Spleen (tissue), 13 donors: ENCODE results near the gene RNF44. TPM values are rescaled to one million over a fixed set of nuclear protein-coding genes. Genes with fewer than 3 reads are reported as not detected.

Source experiments
- DNase-seq: peaks from one replicate; pipeline ENCODE4 v3.0.0-alpha.2; 2020
- H3K27ac ChIP-seq, 8 donors: fragments of 200-600 bp; sonication (generic) in 7 of 8; 1 replicate in 4 of 8; 2 replicates in 4 of 8; pipeline versions ENCODE4 v1.5.0 to v1.8.0; 2016 to 2021; ENCODE audit warnings: inconsistent platforms in 4 of 8, mild to moderate bottlenecking in 4 of 8, moderate library complexity in 1 of 8
- H3K27me3 ChIP-seq, 7 donors: fragments of 200-600 bp; sonication (generic) in 6 of 7; replicated peaks in 1 of 7; 1 replicate in 4 of 7; 2 replicates in 3 of 7; pipeline versions ENCODE4 v1.5.0 to v1.8.0; 2016 to 2021; ENCODE audit warnings: inconsistent platforms in 3 of 7, mild to moderate bottlenecking in 1 of 7
- H3K36me3 ChIP-seq, 6 donors: fragments of 200-600 bp; sonication (generic) in 5 of 6; 1 replicate in 4 of 6; 2 replicates in 2 of 6; pipeline versions ENCODE4 v1.5.0 to v1.8.0; 2016 to 2021; ENCODE audit warnings: inconsistent platforms in 2 of 6
- H3K4me1 ChIP-seq, 6 donors: fragments of 200-600 bp; sonication (generic) in 5 of 6; 1 replicate in 3 of 6; 2 replicates in 3 of 6; pipeline versions ENCODE4 v1.5.0 to v1.8.0; 2016 to 2021; ENCODE audit warnings: inconsistent platforms in 3 of 6
- H3K4me3 ChIP-seq, 8 donors: fragments of 200-600 bp; sonication (generic) in 7 of 8; 1 replicate in 4 of 8; 2 replicates in 4 of 8; pipeline versions ENCODE4 v1.5.0 to v1.8.0; 2016 to 2021; ENCODE audit warnings: inconsistent platforms in 4 of 8, mild to moderate bottlenecking in 4 of 8, moderate library complexity in 2 of 8
- H3K9me3 ChIP-seq, 8 donors: fragments of 200-600 bp; sonication (generic) in 7 of 8; 1 replicate in 4 of 8; 2 replicates in 4 of 8; pipeline versions ENCODE4 v1.5.0 to v1.8.0; 2016 to 2021; ENCODE audit warnings: inconsistent platforms in 4 of 8
- CTCF ChIP-seq, 11 experiments: fragments of 200-600 bp in 7 of 11; fragments of 450-650 bp in 4 of 11; sonication (generic) in 4 of 11; IDR thresholded peaks in 8 of 11; conservative IDR thresholded peaks in 3 of 11; 1 replicate in 7 of 11; 2 replicates in 4 of 11; pipeline versions ENCODE4 v1.4.0 to v1.8.0; 2016 to 2021; ENCODE audit warnings: antibody characterized with exemption in 11 of 11, inconsistent platforms in 4 of 11, mild to moderate bottlenecking in 1 of 11
- POLR2A ChIP-seq, 3 donors: fragments of 450-650 bp; IDR thresholded peaks; one replicate each; pipeline ENCODE4 v1.5.1; 2017; ENCODE audit warnings: antibody characterized with exemption in 3 of 3, mild to moderate bottlenecking in 1 of 3
- POLR2AphosphoS5 ChIP-seq, 3 donors: sonication (generic); formaldehyde crosslinking; IDR thresholded peaks; one replicate each; pipeline ENCODE4 v1.5.1; 2017; ENCODE audit warnings: antibody characterized with exemption in 3 of 3
- WGBS, 5 donors: extraction: QIAGEN DNeasy Blood & Tissue Kit in 3 of 5; methylation state at CpG; one replicate each; pipeline versions ENCODE4 v1.1.5 to v1.1.7; 2013 to 2018; 5-methylcytosine and 5-hydroxymethylcytosine counted together
- intact Hi-C: fragments of 100-400 bp; cut with DNase I; formaldehyde crosslinking; loops from one replicate; pipeline ENCODE4 v1.15.0; 2023; ENCODE audit warnings: low total_unique reads
- long read RNA-seq, 2 donors: transcript quantifications; one replicate each; lab custom pipeline, GENCODE V29; 2026
- polyA plus RNA-seq, 3 donors: library from polyadenylated mRNA; stranded (reverse); fragments of 200-250 nt; gene quantifications; one replicate each; pipeline ENCODE4 v1.2.1, GENCODE V29; 2013
- total RNA-seq, 7 donors: library from RNA; depleted of rRNA in 3 of 7; stranded (reverse); fragments of >200 nt in 3 of 7; fragmentation: NEBNext Ultra II Directional in 4 of 7; extraction: Animal tissue kit (Norgen Biotek cat#: 25700) in 4 of 7; gene quantifications; one replicate each; pipeline versions ENCODE4 v1.1.0 to v1.2.1, GENCODE V29; 2016 to 2021
- donor health status: healthy with polysubstance abuse.
- donor health status: DM: no; HTN: no; CAD: no; lungs with moderate emphysema.
- donor health status: DM: no; HTN: no; CAD: no.
- donor health status: Bipolar disorder and iron deficiency.
- donor health status: healthy.
- donor health status: DM: no; HTN: no; CAD: no.
- donor health status: DM: yes; HTN: yes; CAD: no.

Gene RNF44
- total RNA-seq = 100 to 1,000 TPM in 6 of 7 donors, 10 to 100 TPM in 1; 75.1 to 143 (median 121) TPM
- polyA plus RNA-seq = 10 to 100 TPM; 28.0 to 82.1 (median 44.4) TPM
- long read RNA-seq, donor 1, full-length matches to known transcripts = 5 of 5 reads
- long read RNA-seq, donor 1, partial matches to known transcripts = 0 of 5 reads
- long read RNA-seq, donor 1, other reads (novel, unspliced or antisense) = 0 of 5 reads
- long read RNA-seq, donor 2, partial matches to known transcripts = 6 of 8 reads
- long read RNA-seq, donor 2, other reads (novel, unspliced or antisense) = 0 of 8 reads

- TF ChIP-seq POLR2AphosphoS5 (IDR thresholded peaks at IDR 0.05) (peak; percentile 86 to 89 (median 88)), POLR2A (IDR thresholded peaks at IDR 0.05) (peak in 2 of 3 donors; percentile 52 to 79), CTCF (IDR thresholded peaks at IDR 0.05 in 8 of 11, conservative IDR thresholded peaks at IDR 0.05 in 3 of 11) (peak in 1 of 11 experiments; percentile 21)
- intact Hi-C loops = loop anchor here (10.0 kb wide), 1 partner anchor 92 kb away; the partner anchor contains the start of gene FAF2
- peaks cover 53 to 86% (median 81%) of the 10 kb centered on the region in 6 donors for H3K4me1 ChIP-seq
Measured at GRCh38 chr5:176536902-176537553, at the start of gene RNF44. RNF44 (minus strand) TSS chr5:176537402; CDS start chr5:176532472, 4,930 bp downstream.

GRCh38 chr5:176583076-176583475, 45.9 kb upstream of the RNF44 start:
- no peaks in the 10 kb centered on the region for H3K36me3 ChIP-seq
- peaks cover 0 to 29% (median 20%) of the 10 kb centered on the region in 8 donors for H3K9me3 ChIP-seq
- 75 to 83% (median 79%) methylated on average over 4 of the region's 4 CpGs for WGBS, 5 donors
- H3K27ac ChIP-seq = no peak overlapping the region
- no peaks in the 10 kb centered on the region for H3K27me3 ChIP-seq
- intact Hi-C loops = no loop called here
- no peaks in the 10 kb centered on the region for H3K4me1 ChIP-seq
- no peak overlapping the region for H3K4me3 ChIP-seq
- DNase-seq = no peak
- TF ChIP-seq POLR2AphosphoS5 (IDR thresholded peaks at IDR 0.05) = no peak
- TF ChIP-seq POLR2A (IDR thresholded peaks at IDR 0.05) = no peak
- no peak for TF ChIP-seq CTCF (IDR thresholded peaks at IDR 0.05 in 8 of 11, conservative IDR thresholded peaks at IDR 0.05 in 3 of 11)

More at GRCh38 chr5:176536902-176537553, at the start of gene RNF44:
- DNase-seq = peak; percentile 100
- H3K4me3 ChIP-seq = peak within 1 kb of the TSS; percentile 90 to 99 (median 98)
- H3K36me3 ChIP-seq = peaks cover 0 to 24% (median 3%) of the 10 kb centered on the region in 6 donors
- H3K9me3 ChIP-seq = no peaks in the 10 kb centered on the region
- H3K27ac ChIP-seq = peak within 1 kb of the TSS; percentile 94 to 100 (median 99)
- H3K27me3 ChIP-seq = no peaks in the 10 kb centered on the region
- WGBS, 5 donors = 0 to 1% (median 0%) methylated on average over 10 to 63 of the region's 63 CpGs

- WGBS, 5 donors = 78 to 93% (median 89%) methylated on average over 5 to 12 of the region's 12 CpGs
- Histone ChIP-seq H3K27ac (no peak overlapping the region), H3K4me1 (no peaks in the 10 kb centered on the region), H3K4me3 (no peak overlapping the region), H3K36me3 (no peaks in the 10 kb centered on the region), H3K9me3 (peaks cover 0 to 26% (median 20%) of the 10 kb centered on the region in 8 donors), H3K27me3 (peaks cover 0 to 5% (median 0%) of the 10 kb centered on the region in 7 donors)
- DNase-seq = no peak
- TF ChIP-seq CTCF (IDR thresholded peaks at IDR 0.05 in 8 of 11, conservative IDR thresholded peaks at IDR 0.05 in 3 of 11) (no peak), POLR2A (IDR thresholded peaks at IDR 0.05) (no peak), POLR2AphosphoS5 (IDR thresholded peaks at IDR 0.05) (no peak)
- intact Hi-C loops = no loop called here
Measured at GRCh38 chr5:176581361-176581760, 44.2 kb upstream of the RNF44 start.

GRCh38 chr5:176579323-176579722, 42.1 kb upstream of the RNF44 start:
- H3K36me3 ChIP-seq = no peaks in the 10 kb centered on the region
- TF ChIP-seq POLR2A (IDR thresholded peaks at IDR 0.05) (no peak), POLR2AphosphoS5 (IDR thresholded peaks at IDR 0.05) (no peak), CTCF (IDR thresholded peaks at IDR 0.05 in 8 of 11, conservative IDR thresholded peaks at IDR 0.05 in 3 of 11) (no peak)
- intact Hi-C loops = no loop called here
- peaks cover 0 to 6% (median under 1%) of the 10 kb centered on the region in 8 donors for H3K9me3 ChIP-seq
- peaks cover 0 to under 1% (median 0%) of the 10 kb centered on the region in 6 donors for H3K4me1 ChIP-seq
- no peak for DNase-seq
- 32 to 87% (median 73%) methylated on average over 4 of the region's 4 CpGs for WGBS, 5 donors
- H3K4me3 ChIP-seq = no peak overlapping the region
- H3K27me3 ChIP-seq = peaks cover 0 to 5% (median 0%) of the 10 kb centered on the region in 7 donors
- H3K27ac ChIP-seq = no peak overlapping the region
